ENCODE measurements around the gene SORL1. TPM values are rescaled to one million over a fixed set of nuclear protein-coding genes. Genes with fewer than 3 reads are reported as not detected.
A peak's percentile ranks its signal among the peaks of the same experiment; 100 is the strongest.

Gene SORL1
- polyA plus RNA-seq, 3 donors, result 52.5 to 61.9 (median 59.4) TPM

DNA sequence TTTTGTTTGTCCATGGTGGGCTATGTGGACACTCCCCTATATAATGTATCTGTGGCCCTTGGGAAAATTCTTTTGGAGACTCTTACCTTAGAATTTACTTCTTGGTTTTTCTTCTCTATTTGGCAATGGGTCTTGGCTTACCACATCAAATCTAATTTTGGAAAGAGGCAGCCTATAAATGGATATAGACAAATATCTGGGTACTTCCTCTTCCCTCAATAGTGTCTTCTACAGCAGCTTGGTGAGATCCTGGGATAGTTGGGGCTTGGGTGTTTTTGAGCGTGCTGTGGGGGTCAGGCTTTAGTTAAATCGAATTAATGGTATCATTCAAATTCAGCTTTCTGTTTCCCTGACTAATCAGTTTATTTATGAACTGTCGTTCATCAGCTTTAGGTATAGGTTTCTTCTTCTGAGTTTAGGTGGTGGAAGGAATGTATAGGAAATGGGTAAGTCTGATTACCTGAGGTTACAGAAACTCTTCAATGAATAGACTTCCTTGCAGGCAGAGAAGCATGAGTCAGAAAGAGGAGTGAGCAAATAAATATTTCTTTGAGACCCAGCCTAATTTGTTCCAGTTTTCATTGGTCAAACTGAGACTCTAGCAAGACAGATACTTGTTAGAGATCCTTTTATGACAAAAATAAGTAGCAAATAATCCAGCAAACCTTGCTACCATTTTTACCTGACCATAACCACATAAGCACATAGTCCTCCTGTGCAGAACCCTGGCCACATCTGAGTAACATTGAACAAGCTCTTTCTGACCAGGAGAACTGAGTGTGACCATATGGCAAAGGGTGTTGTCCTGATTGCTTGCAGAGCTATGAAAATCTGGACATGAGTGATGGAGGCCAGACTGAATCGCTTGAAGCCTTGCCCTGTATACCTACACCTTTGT, 69.3 kb downstream of the SORL1 start:
- Histone ChIP-seq H3K9ac (ENCODE audit: insufficient read depth, low read length, poor library complexity, severe bottlenecking) (no peak overlapping the region), H3K27me3 (ENCODE audit: control insufficient read depth in 2 of 2, insufficient read depth in 2 of 2, low read length in 2 of 2) (no peaks in the 10 kb centered on the region), H3K27ac (ENCODE audit: low read depth in 1 of 2, low read length in 2 of 2) (no peak overlapping the region), H3K9me3 (replicated peaks in 1 of 2; ENCODE audit: control insufficient read depth in 1 of 2, insufficient read depth in 1 of 2, low read length in 2 of 2) (peaks cover 0 to 9% of the 10 kb centered on the region in 2 donors), H3K4me2 (replicated peaks; ENCODE audit: extremely low read depth, low read length, poor library complexity, severe bottlenecking) (no peak overlapping the region), H3K4me1 (ENCODE audit: control insufficient read depth in 1 of 2, insufficient read depth in 2 of 2, low read length in 2 of 2) (peaks cover 21 to 24% of the 10 kb centered on the region in 2 donors), H3K4me3 (replicated peaks in 1 of 3; ENCODE audit: low read depth in 2 of 3, low read length in 3 of 3) (no peak overlapping the region), H2AFZ (ENCODE audit: insufficient read depth, low read depth, low read length, poor library complexity, severe bottlenecking) (no peak overlapping the region), H4K20me1 (ENCODE audit: insufficient read depth, low read length) (peaks cover 99% of the 10 kb centered on the region), H3K79me2 (ENCODE audit: insufficient read depth, low read length) (peaks cover 28% of the 10 kb centered on the region), H3K36me3 (replicated peaks in 1 of 2; ENCODE audit: control insufficient read depth in 1 of 2, insufficient read depth in 2 of 2, low read length in 2 of 2) (peaks cover 66 to 98% of the 10 kb centered on the region in 2 donors)
- Mint-ChIP-seq H3K27me3 (ENCODE audit: low read depth in 3 of 3) (peaks cover 0 to 4% (median 0%) of the 10 kb centered on the region in 3 donors), H3K4me1 (peaks cover 43% of the 10 kb centered on the region), H3K9me3 (peaks cover 2 to 12% (median 9%) of the 10 kb centered on the region in 7 donors), H3K36me3 (peaks cover 85 to 91% of the 10 kb centered on the region in 2 donors), H3K27ac (peak overlapping the region in 1 of 7 donors; percentile 5), H3K4me3 (no peak overlapping the region)
- peak in 1 of 3 donors; percentile 10 for DNase-seq
- TF ChIP-seq, protein P1, sequence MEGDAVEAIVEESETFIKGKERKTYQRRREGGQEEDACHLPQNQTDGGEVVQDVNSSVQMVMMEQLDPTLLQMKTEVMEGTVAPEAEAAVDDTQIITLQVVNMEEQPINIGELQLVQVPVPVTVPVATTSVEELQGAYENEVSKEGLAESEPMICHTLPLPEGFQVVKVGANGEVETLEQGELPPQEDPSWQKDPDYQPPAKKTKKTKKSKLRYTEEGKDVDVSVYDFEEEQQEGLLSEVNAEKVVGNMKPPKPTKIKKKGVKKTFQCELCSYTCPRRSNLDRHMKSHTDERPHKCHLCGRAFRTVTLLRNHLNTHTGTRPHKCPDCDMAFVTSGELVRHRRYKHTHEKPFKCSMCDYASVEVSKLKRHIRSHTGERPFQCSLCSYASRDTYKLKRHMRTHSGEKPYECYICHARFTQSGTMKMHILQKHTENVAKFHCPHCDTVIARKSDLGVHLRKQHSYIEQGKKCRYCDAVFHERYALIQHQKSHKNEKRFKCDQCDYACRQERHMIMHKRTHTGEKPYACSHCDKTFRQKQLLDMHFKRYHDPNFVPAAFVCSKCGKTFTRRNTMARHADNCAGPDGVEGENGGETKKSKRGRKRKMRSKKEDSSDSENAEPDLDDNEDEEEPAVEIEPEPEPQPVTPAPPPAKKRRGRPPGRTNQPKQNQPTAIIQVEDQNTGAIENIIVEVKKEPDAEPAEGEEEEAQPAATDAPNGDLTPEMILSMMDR (IDR thresholded peaks at IDR 0.05), result no peak
- intact Hi-C loops (cut with micrococcal nuclease), result no loop called here
- WGBS (ENCODE audit: insufficient coverage), result no CpG with 5 or more reads among the region's 4 CpGs

DNA sequence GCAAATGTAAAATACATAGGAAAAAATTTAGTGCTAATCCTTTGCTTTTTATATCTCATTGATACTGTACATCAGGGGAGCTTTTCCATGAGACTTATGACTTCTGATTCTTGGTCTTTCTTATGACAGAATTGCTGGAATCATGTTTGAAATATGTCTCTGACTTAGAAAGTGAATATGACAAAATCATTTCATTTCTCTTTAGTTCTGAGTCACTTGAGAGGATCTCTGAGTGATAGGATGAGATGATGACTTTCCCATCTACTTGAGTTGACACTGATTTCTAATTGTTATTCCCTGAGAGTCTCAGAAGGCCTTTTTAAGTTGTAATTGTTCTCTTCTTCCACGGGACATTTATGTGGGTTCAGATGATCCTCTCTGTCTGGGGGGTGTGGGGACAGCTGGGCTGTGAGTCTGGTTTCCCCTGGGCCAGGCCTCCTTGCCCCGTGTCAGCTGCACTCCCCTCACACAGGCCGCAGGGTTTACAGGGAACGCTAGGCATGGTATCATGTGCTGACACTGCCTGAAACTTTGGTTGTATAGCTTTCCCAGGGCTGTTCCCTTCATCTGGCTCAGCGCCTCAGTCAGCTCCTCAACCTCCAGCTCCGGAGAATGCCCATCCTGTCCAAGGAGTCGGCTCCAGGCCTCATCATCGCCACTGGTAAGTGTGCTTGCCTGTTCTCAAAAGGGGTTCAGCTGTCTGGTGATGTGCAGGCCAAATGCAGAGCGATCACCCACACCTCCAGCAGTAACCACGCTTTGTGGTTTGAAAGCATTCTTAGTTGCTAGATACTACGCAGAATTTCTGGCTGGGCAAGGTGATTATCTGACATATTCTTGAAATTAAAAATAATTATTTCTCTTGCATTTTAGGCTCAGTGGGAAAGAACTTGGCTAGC, 70.2 kb downstream of the SORL1 start:
- H3K9me3 ChIP-seq (replicated peaks in 1 of 2; ENCODE audit: control insufficient read depth in 1 of 2, insufficient read depth in 1 of 2, low read length in 2 of 2), result peaks cover 0 to 9% of the 10 kb centered on the region in 2 donors
- Mint-ChIP-seq H3K36me3 (peaks cover 84 to 89% of the 10 kb centered on the region in 2 donors), H3K4me3 (no peak overlapping the region), H3K9me3 (peaks cover 2 to 12% (median 9%) of the 10 kb centered on the region in 7 donors), H3K27ac (peak overlapping the region in 1 of 7 donors; percentile 7), H3K4me1 (peaks cover 43% of the 10 kb centered on the region), H3K27me3 (ENCODE audit: low read depth in 3 of 3) (peaks cover 0 to 4% (median 0%) of the 10 kb centered on the region in 3 donors)
- no peak overlapping the region for H3K4me2 ChIP-seq (replicated peaks; ENCODE audit: extremely low read depth, low read length, poor library complexity, severe bottlenecking)
- 78% methylated on average over 6 of the region's 11 CpGs for WGBS (ENCODE audit: insufficient coverage)
- no peak for DNase-seq
- peaks cover 99% of the 10 kb centered on the region for H4K20me1 ChIP-seq (ENCODE audit: insufficient read depth, low read length)
- H3K27ac ChIP-seq (ENCODE audit: low read depth in 1 of 2, low read length in 2 of 2), result no peak overlapping the region
- intact Hi-C loops (cut with micrococcal nuclease), result no loop called here
- no peak overlapping the region for H3K4me3 ChIP-seq (replicated peaks in 1 of 3; ENCODE audit: low read depth in 2 of 3, low read length in 3 of 3)
- no peaks in the 10 kb centered on the region for H3K27me3 ChIP-seq (ENCODE audit: control insufficient read depth in 2 of 2, insufficient read depth in 2 of 2, low read length in 2 of 2)
- H3K4me1 ChIP-seq (ENCODE audit: control insufficient read depth in 1 of 2, insufficient read depth in 2 of 2, low read length in 2 of 2), result peaks cover 21 to 24% of the 10 kb centered on the region in 2 donors
- TF ChIP-seq, protein P1 (IDR thresholded peaks at IDR 0.05), result no peak
- no peak overlapping the region for H3K9ac ChIP-seq (ENCODE audit: insufficient read depth, low read length, poor library complexity, severe bottlenecking)
- peaks cover 26% of the 10 kb centered on the region for H3K79me2 ChIP-seq (ENCODE audit: insufficient read depth, low read length)
- H2AFZ ChIP-seq (ENCODE audit: insufficient read depth, low read depth, low read length, poor library complexity, severe bottlenecking), result no peak overlapping the region
- peaks cover 57 to 96% of the 10 kb centered on the region in 2 donors for H3K36me3 ChIP-seq (replicated peaks in 1 of 2; ENCODE audit: control insufficient read depth in 1 of 2, insufficient read depth in 2 of 2, low read length in 2 of 2)

All from CD14-positive monocyte (primary cell).